Testis (tissue), 2 donors: ENCODE results near the gene ZNF236.

Source experiments
- POLR2A ChIP-seq: fragments of 450-650 bp; IDR thresholded peaks from one replicate; pipeline ENCODE4 v1.6.1; 2017; ENCODE audit warnings: antibody characterized with exemption, mild to moderate bottlenecking, moderate library complexity
- TF ChIP-seq, protein P1 (sequence below), 3 experiments: fragments of 450-650 bp in 2 of 3; fragments of 200-600 bp in 1 of 3; sonication (generic) in 1 of 3; IDR thresholded peaks; one replicate each; pipeline ENCODE4 v1.5.1; 2016 to 2019; ENCODE audit warnings: antibody characterized with exemption in 3 of 3, mild to moderate bottlenecking in 2 of 3, moderate library complexity in 1 of 3

DNA sequence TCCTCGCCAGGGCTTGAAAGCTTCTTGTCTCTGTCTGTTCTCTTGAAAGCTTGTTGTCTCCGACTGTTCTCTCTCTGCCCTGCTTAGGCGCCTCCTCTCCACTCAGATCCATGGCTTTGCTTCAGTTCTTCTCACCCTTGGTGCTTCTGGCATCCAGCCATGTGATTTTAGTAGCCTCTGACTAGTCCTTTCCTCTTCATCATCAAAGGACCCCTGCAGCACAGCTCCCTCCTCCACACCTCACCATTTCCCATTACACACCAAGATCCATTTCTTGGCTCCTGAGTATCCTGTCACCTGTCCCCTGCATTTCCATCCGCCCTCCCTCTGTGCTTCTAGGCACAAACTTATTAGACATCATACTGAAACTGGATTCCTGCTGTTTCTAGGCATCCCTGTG is 59.4 kb downstream of the ZNF236 start:
- TF ChIP-seq, protein P1, sequence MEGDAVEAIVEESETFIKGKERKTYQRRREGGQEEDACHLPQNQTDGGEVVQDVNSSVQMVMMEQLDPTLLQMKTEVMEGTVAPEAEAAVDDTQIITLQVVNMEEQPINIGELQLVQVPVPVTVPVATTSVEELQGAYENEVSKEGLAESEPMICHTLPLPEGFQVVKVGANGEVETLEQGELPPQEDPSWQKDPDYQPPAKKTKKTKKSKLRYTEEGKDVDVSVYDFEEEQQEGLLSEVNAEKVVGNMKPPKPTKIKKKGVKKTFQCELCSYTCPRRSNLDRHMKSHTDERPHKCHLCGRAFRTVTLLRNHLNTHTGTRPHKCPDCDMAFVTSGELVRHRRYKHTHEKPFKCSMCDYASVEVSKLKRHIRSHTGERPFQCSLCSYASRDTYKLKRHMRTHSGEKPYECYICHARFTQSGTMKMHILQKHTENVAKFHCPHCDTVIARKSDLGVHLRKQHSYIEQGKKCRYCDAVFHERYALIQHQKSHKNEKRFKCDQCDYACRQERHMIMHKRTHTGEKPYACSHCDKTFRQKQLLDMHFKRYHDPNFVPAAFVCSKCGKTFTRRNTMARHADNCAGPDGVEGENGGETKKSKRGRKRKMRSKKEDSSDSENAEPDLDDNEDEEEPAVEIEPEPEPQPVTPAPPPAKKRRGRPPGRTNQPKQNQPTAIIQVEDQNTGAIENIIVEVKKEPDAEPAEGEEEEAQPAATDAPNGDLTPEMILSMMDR (IDR thresholded peaks at IDR 0.05): no peak
- no peak for TF ChIP-seq POLR2A
